Embryonic facial prominence (tissue), 1 donor: ENCODE measurements around the gene TTC12.
"Not testable (repeated sequence)": the region's sequence is repeated elsewhere in the genome, so short reads cannot be mapped to it uniquely, and the experiment has no call there.

Experiments used
- DNase-seq: peaks from one replicate; pipeline ENCODE4 v3.0.0-alpha.2; 2016; ENCODE audit errors: extremely low spot score

TTC12 gene

DNA sequence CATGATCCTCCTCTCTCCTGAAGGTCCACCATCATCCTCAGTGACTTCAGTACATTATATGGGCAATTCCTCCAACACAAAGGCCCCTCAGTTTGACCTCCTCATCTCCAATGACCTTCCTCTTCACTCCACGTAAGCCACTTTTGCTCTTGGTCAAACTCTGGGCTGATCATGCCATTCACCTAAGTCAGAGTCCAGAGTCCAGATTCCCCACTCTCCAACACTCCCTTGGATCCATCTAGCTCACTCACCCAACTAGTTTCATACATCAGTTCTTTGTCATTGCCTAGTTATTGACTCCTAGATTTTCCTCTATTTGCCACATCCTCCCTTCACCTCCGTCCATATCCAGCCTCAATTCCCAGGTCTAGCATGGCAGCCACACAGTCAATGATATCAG is 30.5 kb upstream of the TTC12 start:
- no peak for DNase-seq

DNA sequence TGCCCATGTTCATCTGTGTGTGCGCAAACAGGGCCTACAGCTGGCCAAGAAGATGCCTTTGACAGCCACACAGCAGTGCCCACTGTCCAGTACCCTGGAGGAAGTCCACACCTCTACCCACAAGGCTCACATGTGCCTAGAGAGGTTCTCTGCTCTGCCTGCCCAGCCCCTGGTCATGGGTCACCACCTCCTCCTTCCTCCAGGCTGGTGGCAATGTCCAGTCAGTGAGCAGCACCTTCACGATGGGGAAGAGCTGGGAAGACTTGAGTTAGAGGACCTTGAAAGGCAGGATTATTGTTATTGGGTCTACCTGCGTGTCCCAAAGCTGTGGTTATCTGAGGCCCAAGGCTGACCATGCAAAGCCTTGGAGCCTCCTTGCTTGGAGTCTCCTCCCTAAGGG is 28.4 kb upstream of the TTC12 start:
- DNase-seq, result no peak

DNA sequence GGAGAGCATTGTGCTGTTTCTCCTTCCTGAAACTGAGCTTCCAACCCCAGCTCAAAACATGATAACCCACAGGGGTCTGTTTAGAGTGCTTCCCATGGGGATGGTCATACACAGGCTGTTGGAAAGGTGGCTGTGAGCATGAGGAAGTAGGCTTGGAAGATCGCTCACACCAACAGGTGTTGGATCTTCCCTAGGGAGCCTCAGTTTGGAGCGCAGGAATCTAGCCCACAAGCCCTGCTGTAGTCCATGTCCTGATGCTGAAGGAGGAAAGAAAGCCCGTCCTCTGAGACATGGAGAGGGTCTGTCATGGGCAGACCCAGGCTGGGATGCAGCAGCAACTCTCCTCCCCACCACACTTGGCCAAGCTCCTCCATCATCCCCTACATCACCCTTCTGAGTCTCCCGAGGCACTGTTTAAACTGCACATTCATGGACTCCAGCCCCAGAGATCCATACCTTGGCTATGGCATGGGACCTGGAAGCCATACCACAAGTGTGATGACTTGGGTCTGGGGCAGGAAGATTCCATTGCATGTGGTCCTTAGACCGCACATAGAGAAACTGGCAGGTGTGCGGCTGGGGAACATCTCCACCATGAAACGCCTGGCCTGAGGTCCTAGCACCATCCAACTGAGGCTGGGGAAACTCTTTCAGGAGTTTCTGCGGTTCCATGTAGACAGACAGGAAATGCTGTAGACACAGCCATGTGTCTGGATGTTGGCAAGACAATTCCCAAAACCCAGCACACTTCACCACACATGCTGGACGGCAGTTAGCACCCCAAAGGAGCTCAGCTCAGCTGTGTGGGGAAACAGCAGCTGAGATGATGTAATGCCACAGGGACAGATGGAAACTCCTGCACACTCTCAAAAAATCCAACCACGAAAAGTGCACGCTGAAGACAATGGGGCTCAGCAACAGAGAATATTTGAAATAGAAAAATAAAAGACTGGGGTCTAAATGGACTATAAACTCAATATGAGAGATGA is 27.6 kb upstream of the TTC12 start:
- no peak for DNase-seq

DNA sequence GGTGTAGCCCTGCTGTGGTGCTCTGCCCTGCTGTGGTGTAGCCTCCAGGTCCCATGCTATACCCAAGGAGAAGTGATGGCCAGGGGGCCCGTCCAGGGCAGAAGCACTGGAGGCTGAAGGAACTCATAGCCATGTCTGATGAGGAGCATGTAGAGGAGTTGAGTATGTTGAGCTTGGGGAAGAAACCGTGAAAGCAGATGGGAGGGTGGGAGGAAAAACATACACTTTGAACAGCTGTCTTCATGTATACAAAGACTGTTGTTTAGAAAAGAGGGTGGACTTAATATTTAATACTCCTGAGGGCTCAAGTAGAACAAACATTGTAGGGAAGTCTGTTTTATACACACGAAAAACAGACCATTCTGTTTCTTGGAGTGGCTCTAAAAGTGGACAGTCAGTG is 26.6 kb upstream of the TTC12 start:
- DNase-seq, result no peak

DNA sequence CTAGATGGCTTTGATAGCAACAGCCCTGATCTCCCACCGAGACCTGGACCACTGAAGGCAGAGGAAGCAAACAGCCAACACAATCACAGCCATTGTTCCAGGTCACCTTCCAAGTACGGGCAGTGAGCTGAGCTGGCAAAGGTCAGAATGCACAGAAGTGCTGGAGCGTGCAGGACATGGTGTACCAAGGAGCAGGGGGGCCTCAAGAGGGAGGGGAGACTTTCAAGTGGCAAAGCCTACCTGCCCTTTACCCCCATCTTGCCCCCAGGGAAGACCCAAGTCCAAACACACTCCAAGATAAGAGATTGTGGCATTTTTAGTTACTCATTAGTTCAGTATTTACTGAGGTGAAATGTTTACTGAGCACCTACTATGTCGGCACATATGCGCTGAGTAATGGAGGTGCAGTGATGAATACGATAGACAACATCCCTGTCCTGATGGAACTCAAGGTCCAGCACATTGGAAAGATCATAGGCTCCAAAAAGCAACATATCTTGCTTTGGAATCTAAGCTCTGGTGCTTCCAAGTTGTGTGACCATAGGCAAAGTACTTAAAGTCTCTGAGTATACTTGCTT is 26.0 kb upstream of the TTC12 start:
- DNase-seq, result no peak

DNA sequence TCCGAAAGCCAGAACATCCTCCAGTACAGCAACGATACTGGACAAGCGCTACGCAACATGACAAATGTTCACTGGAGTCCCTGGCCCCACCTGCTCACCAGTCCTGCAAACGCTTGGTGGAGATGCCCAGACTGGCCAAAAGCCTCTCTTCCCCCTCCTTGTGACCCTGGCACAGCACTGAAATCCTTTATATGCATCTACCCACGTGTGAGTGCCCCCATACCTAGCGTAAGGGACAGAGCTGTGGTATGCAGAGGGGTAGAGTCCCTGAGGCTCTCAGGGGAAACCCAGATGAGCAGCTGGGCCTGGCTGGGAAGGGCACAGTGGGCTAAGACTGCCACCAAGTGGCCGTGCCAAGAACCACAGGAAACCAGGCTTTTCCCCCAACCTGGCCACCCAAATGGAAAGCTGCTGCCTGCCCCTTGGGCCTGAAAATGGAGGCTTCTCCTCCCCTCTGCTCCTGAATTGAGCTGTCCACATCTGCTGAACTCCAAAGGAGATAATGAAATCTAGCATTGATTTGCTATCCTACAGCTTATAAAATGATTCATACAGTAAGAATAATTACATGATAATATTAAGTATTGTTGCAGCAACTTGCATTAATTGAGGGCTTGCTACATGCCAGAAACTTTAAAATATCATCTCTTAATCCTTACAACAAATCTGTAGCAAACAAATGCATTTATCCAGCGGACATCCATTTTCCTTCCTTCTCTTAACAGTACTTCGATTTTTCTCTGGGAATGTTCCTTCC is 24.8 kb upstream of the TTC12 start:
- no peak for DNase-seq

DNA sequence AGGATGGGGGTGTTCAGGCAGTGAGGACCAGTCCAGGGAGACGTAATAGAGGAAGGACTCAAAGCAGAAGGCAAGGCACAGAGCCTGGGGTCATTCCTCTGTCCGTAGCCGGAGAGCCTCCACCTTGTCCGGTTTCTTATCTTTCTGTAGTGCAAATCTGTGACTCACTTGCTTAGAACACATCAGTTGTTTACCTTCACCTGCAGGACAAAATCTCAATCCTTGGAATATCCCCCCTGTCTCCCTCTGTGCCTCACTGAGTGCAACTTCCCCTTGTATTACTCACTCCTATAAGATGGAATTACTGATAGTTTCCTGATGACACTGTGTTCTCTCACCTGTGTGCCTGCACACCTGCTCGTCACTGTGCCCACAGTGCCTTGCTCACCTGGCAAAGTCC is 20.4 kb upstream of the TTC12 start:
- no peak for DNase-seq

DNA sequence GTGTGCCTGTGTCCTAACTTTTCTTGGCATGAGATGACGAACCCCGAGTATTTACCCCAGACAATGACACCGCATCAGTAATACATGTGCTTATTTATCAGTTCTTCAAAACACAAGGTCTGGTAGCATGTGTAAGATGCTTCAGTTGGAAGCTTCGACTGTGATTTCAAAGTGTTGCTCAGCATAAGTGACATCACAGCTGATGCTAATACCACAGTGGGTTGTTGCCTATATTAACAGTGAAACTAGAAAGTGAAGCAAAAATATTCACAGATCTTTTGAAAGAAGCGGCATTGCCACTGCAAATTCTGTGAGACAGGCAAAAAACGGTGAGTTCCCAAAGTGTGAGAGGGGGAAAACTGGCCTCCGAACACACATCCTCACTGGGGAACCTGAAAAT is 18.4 kb upstream of the TTC12 start:
- DNase-seq, result no peak

DNA sequence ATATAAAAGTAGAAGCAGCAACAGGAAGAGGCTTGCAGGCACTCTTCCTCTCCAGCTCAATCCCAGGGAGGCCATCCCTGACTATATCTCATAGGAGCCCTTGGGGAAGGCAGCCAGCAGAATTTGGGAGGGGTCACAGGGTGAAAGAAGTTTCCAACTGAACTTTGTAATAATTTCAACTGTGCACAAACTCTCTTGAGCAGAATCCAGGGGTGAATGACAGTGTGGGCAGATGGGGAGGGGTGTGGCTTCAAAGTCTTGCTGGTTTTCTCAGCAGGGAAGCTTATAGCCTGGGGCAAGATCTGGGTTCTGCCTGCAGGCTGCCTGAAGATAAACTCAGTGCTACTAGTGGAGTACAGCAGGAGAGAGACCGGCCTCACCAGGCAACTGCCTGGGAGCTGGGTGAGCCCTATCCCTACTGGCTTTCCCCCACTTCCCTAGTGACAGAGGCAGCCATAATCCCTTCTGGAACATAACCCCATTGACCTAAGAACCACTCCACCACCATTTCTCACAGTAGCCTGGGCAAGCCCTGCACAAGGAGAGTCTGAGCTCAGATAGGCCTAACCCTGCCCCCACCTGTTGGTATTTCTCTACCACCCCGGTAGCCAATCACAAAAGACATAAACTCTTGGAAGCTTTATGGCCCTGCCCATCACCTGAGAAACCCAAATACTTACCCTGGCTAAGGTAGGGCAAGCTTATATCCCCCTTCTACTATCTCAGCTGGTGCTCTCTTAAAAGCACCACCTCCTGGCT is 17.8 kb upstream of the TTC12 start:
- no peak for DNase-seq

DNA sequence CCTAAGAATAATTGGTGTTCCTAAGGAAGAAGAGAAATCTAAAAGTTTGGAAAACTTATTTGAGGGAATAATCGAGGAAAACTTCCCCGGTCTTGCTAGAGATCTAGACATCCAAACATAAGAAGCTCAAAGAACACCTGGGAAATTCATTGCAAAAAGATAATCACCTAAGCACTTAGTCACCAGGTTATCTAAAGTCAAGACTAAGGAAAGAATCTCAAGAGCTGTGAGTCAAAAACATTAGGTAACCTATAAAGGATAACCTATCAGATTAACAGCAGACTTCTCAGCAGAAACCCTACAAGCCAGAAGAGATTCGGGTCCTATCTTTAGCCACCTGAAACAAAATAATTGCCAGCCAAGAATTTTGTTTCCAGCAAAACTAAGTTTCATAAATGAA is 15.9 kb upstream of the TTC12 start:
- DNase-seq, result not testable (repeated sequence)

DNA sequence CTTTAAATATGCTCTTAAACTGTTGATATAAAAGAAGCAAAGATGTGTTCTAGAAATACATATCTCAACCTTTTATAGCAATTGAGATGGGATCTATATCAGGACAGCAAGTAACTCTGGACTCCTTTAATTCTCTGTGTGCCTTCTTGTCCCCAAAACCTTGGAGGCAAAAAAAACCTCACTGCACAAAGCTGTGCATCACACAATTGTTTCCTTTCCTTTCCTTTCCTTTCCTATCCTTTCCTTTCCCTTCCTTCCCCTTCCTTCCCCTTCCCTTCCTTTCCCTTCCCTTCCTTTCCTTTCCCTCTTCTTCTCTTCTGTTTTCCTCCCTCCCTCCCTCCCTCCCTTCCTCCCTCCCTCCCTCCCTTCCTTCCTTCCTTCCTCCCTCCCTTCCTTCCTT is 9.5 kb upstream of the TTC12 start:
- no peak for DNase-seq

DNA sequence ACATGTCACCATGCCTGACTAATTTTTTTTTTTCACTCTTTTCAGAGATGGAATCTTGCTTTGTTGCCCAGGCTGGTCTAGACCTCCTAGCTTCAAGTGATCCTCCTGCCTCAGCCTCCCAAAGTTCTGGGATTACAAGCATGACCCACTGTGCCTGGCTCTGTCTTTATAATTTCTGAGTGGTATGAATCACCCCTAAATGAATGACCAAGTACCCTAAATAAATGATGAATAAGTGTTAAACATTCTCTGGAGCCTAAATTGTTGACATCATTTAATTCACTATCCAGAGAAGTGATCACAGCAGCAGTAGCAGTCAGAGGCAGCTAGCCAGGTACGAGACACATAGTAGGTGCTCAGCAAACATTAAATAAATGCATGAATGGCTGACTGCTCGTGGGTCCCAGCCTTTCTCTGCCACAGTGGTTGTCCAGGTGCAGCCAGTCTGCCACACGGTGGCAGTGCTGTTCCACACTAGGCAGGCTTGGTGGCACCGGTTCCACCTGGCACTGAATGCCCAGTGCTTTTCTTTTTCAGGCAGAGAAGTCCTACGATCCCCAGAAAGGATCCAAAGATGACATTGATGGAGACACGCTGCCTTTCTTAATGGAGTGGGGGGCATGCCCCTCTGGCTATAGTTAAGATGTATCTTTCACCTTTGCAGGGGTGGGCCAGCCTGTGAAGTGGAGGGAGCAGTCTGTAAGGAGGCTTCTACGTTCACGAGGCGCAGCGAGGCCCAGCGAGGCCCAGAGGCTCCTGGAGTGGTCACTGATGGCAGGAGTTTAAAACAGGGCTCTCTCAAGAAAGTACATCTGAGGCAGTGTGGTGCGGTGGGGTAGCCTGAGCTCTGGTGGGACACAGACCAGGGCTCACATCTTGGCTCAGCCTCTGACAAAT is 8.7 kb upstream of the TTC12 start:
- DNase-seq, result no peak

DNA sequence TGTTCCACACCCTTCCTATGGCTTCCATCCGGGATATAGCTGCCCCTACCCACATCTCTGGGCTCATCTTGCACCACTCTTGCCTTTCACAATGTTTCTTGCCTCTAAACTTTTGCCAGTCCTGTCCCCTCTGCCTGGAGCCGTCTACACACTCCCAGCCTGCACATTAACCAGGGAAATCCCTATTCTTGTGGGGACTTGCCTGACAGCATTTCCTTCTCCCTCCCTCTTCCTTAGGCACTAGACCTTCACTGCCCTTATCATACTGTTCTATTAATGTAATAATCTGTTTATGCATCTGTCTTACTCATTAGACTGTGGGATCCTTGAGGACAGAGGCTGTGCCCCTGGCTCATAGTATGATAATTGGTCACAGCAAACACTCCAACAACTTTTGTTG is 5.8 kb upstream of the TTC12 start:
- no peak for DNase-seq

DNA sequence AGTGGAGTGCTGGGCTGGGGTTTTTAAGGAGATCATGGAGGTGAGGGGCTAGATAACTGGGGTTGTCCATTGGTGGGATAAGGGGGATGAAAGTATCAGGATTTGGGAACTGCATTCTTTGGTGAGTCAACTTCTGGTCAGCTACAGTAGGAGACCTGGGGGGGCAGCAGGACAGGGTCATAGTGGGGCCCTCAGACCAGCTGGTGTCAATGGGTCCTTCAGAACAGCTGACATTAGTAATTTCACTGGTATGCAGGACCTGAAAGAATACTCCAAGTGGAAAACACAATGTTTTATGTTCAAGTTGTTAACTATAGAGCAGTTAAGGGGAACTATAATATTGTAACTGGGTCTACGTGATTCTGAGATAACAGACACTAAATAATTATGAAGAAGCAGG is 2.8 kb upstream of the TTC12 start:
- DNase-seq, result no peak

DNA sequence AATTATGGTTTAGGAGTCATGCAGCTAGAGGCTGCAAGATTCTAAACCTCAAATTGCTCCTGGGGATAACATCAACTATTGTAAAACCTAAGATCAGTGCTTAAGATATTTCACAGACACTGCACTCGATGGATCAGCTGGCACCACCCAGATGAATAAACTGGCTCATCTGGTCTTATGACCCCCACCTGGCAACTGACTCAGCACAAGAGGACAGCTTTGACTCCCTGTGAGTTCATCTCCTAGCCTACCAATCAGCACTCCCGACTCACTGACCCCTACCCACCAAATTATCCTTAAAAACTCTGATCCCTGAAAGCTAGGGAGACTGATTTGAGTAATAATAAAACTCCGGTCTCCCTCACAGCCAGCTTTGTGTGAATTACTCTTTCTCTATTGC is 782 bp upstream of the TTC12 start:
- DNase-seq, result no peak

DNA sequence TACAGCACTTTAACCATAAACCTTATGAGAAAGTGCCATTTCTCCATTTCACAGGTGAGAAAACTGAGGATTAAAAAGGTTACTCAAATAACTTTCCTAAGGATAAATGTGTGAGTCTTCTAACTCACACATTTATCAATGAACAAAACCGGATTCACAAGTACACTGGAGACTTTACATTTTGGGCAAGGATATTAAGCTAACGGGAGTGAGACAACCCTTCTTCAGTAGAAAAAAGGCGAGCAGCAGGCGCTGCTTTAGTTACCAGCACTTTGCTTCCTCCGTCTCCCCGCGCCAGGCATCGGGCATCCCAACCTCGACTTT is 356 bp upstream of the TTC12 start:
- no peak for DNase-seq

DNA sequence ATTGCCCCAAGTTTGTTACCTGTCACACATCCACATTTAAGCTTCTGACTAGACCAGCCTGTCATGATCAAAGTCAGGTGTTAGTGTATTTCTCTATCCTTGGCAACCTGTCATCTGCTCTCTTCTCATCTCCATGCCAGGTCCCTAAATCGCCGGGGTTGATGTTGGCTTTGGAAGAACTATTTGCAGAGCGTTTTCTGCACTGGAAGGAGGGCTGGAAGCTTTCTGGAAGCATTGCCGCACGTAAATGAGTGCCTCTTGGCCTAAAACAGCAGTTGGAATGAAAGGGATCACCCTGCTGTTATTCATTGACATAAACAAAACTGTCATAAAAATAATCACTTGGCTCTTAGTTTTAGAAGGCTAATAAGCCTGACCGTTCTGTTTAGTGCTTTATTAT is 1.4 kb downstream of the TTC12 start:
- no peak for DNase-seq

DNA sequence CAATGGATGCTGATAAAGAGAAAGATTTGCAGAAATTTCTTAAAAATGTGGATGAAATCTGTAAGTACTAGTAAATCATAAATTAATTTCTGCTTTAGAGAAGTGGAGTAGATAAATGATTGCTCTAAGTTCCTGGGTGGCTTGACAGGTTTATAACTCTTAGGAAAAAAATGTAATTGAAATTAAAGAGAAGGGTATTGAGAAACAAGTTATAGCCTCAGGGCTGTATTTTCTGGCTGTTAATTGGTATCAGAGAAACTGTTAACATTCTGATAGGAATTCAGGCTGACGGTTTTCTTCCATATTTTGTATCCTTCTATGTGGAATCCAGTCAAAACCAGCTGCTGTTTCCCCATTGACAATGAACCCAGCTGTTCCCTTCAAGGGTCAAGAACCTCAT is 1.9 kb downstream of the TTC12 start:
- no peak for DNase-seq

DNA sequence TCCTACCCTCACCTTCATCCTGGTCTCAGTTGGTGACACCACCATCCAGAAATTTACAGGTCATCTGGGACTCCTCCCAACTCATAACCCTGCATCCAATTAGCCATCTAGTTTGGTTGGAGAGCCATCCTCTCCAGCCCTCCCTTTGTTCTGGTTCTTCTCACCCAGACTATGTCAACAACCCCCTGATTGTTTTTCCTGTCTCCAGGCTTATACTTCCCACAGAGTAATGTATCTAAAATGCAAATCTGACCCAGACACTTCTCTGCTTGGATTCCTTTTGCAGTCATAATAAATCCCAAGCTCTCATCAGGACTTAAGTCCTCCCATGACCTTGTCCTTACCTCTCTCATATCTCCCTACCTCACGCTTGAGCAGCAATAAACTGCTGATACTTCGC is 3.0 kb downstream of the TTC12 start:
- no peak for DNase-seq

DNA sequence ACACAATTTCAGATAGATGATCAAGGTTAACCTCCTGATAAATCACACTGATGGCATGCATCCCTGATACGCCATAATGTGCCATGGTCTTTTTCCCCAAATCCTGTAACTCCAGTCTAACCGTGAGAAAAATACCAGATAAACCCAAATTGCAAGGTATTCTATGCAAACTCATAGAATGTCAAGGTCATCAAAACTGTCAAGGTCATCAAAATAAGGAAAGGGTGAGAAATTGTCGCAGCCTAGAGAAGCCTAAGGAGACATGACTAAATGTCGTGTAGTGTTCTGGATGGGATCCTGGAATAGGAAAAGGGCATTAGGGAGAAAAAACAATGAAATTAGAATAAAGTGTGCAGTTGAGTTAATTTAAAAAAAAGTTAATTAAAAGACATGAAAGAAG is 4.7 kb downstream of the TTC12 start:
- DNase-seq, result no peak

DNA sequence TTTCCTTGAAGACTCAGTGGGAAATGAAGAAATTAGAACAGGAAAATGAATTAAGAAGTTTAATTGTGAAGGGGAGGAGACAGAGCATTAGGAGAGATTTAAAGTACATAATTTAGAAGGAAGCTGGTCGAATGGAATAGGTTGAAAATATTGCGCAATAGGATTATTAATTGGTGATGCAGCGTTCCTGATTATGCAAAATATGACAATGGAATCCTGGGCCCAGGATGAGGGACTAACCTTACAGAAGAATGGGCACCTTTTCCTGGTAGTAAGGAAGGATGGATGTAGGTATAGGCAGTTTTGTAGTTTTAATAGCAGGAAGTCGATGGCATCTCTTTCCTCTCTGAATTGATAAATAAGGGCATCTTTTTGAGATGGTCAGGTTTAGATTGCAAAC is 7.8 kb downstream of the TTC12 start:
- DNase-seq, result no peak
